Prostate gland (tissue), 2 donors: ENCODE measurements around the gene SLC44A3. TPM values are rescaled to one million over a fixed set of nuclear protein-coding genes. Genes with fewer than 3 reads are reported as not detected.

ENCODE experiments used
- DNase-seq: peaks from one replicate; pipeline ENCODE4 v3.0.0-alpha.2; 2019; ENCODE audit warnings: low spot score
- H3K27ac ChIP-seq, 2 donors: fragments of 200-600 bp; sonication (generic); 2 replicates each; pipeline ENCODE4 v1.5.1; 2017 to 2019
- H3K27me3 ChIP-seq: fragments of 200-600 bp; sonication (generic); replicated peaks from 2 replicates; pipeline ENCODE4 v1.5.1; 2019; ENCODE audit not compliant: insufficient read depth
- H3K36me3 ChIP-seq, 2 donors: fragments of 200-600 bp; sonication (generic); 1 replicate in 1 of 2; 2 replicates in 1 of 2; pipeline versions ENCODE4 v1.5.1 to v1.8.1; 2017 to 2019
- H3K4me1 ChIP-seq: fragments of 200-600 bp; sonication (generic); replicated peaks from 2 replicates; pipeline ENCODE4 v1.5.1; 2019
- H3K4me3 ChIP-seq, 2 donors: fragments of 200-600 bp; sonication (generic); 2 replicates each; pipeline ENCODE4 v1.5.1; 2017 to 2019
- H3K9me3 ChIP-seq: fragments of 200-600 bp; sonication (generic); 2 replicates; pipeline ENCODE4 v1.5.1; 2017
- POLR2A ChIP-seq: fragments of 450-650 bp; IDR thresholded peaks from one replicate; pipeline ENCODE4 v1.6.1; 2016; ENCODE audit warnings: antibody characterized with exemption, mild to moderate bottlenecking
- POLR2AphosphoS5 ChIP-seq: sonication (generic); formaldehyde crosslinking; IDR thresholded peaks from one replicate; pipeline ENCODE4 v1.6.1; 2017; ENCODE audit warnings: antibody characterized with exemption
- WGBS: methylation state at CpG from one replicate; pipeline ENCODE4 v1.1.5; 2018; 5-methylcytosine and 5-hydroxymethylcytosine counted together
- intact Hi-C: fragments of 100-400 bp; cut with DNase I; formaldehyde crosslinking; loops from one replicate; pipeline ENCODE4 v1.14.2; 2022
- total RNA-seq, 2 donors: library from RNA; depleted of rRNA; stranded (reverse); fragments of >200 nt; gene quantifications; one replicate each; pipeline ENCODE4 v1.1.0, GENCODE V29; 2016
- TF ChIP-seq, protein P1 (sequence below), 4 experiments: fragments of 200-600 bp in 2 of 4; fragments of 450-650 bp in 2 of 4; sonication (generic) in 2 of 4; IDR thresholded peaks; 1 replicate in 3 of 4; 2 replicates in 1 of 4; pipeline ENCODE4 v1.5.1; 2016 to 2019; ENCODE audit warnings: antibody characterized with exemption in 4 of 4, mild to moderate bottlenecking in 2 of 4, moderate library complexity in 2 of 4

Gene SLC44A3
- total RNA-seq, 2 donors from 2014 or later: 15.4 to 16.2 TPM

DNA sequence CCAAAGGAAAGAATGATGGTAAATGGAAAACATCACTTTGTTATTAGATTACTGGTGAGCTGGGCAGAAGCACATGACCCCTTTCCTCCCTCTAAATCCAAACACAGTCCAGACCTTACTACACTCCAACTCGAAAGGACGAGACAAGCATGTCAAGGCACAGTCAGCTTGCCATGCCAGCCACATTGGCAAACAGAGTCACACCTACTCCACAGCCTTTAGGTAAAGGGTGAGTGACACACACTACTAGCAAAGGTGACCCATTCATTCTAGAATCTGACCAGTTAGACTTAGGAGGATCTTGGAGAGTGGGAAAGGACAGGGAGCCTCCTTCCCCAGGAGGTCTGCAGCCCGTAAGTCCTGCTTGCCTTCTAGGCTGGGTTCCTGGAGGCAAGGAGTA, 3.0 kb downstream of the SLC44A3 start:
- intact Hi-C loops: no loop called here
- no peak overlapping the region for H3K27ac ChIP-seq
- H3K4me3 ChIP-seq: no peak overlapping the region
- no peaks in the 10 kb centered on the region for H3K9me3 ChIP-seq
- peaks cover 4% of the 10 kb centered on the region for H3K4me1 ChIP-seq
- TF ChIP-seq POLR2AphosphoS5 (no peak), POLR2A (no peak)
- TF ChIP-seq, protein P1, sequence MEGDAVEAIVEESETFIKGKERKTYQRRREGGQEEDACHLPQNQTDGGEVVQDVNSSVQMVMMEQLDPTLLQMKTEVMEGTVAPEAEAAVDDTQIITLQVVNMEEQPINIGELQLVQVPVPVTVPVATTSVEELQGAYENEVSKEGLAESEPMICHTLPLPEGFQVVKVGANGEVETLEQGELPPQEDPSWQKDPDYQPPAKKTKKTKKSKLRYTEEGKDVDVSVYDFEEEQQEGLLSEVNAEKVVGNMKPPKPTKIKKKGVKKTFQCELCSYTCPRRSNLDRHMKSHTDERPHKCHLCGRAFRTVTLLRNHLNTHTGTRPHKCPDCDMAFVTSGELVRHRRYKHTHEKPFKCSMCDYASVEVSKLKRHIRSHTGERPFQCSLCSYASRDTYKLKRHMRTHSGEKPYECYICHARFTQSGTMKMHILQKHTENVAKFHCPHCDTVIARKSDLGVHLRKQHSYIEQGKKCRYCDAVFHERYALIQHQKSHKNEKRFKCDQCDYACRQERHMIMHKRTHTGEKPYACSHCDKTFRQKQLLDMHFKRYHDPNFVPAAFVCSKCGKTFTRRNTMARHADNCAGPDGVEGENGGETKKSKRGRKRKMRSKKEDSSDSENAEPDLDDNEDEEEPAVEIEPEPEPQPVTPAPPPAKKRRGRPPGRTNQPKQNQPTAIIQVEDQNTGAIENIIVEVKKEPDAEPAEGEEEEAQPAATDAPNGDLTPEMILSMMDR (IDR thresholded peaks at IDR 0.05): no peak
- 66% methylated on average over 3 of the region's 3 CpGs for WGBS
- H3K36me3 ChIP-seq: no peaks in the 10 kb centered on the region
- no peaks in the 10 kb centered on the region for H3K27me3 ChIP-seq
- DNase-seq: no peak

DNA sequence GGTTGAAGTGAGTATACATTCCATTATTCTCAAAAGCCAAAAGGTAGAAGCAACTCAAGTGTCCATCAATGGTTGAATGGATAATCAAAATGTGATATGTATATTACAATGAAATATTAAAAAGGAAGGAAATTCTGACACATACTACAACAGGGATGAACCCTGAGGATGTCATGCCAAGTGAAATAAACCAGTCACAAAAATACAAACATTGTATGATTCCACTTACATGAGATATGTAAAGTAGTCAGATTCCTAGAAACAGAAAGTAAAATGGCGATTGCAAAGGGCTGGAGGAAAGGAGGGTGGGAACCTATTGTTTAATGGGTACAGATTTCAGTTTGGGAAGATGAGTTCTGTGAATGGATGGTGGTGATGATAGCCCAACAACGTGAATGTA, 5.8 kb downstream of the SLC44A3 start:
- 90% methylated on average over 2 of the region's 2 CpGs for WGBS
- Histone ChIP-seq H3K9me3 (no peaks in the 10 kb centered on the region), H3K36me3 (no peaks in the 10 kb centered on the region), H3K4me1 (peaks cover 4% of the 10 kb centered on the region), H3K4me3 (no peak overlapping the region), H3K27me3 (no peaks in the 10 kb centered on the region), H3K27ac (no peak overlapping the region)
- no peak for DNase-seq
- intact Hi-C loops: no loop called here
- TF ChIP-seq, protein P1 (IDR thresholded peaks at IDR 0.05): no peak
- TF ChIP-seq POLR2AphosphoS5: no peak
- TF ChIP-seq POLR2A: no peak

DNA sequence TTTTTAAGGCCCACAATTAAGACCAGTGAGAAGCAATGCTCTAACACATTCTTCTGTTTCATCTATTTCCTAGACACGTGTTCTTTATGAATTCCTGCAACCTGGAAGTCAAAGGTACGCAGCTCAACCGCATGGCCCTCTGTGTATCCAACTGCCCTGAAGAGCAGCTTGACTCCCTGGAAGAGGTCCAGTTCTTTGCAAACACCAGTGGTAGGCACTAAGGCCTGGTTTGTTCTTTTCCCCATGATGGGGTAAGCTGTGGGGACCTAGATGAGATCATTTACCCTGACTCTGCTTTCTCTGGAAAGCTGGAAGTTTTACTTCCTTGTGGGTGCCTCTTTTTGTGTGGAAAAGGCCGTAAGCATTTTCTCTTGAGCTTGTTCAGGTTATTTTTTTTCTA, 7.3 kb downstream of the SLC44A3 start:
- Histone ChIP-seq H3K27ac (no peak overlapping the region), H3K36me3 (no peaks in the 10 kb centered on the region), H3K4me1 (no peaks in the 10 kb centered on the region), H3K4me3 (no peak overlapping the region), H3K9me3 (no peaks in the 10 kb centered on the region), H3K27me3 (no peaks in the 10 kb centered on the region)
- WGBS: 89% methylated on average over 4 of the region's 4 CpGs
- intact Hi-C loops: no loop called here
- TF ChIP-seq POLR2AphosphoS5 (no peak), POLR2A (no peak)
- TF ChIP-seq, protein P1 (IDR thresholded peaks at IDR 0.05): no peak
- no peak for DNase-seq

DNA sequence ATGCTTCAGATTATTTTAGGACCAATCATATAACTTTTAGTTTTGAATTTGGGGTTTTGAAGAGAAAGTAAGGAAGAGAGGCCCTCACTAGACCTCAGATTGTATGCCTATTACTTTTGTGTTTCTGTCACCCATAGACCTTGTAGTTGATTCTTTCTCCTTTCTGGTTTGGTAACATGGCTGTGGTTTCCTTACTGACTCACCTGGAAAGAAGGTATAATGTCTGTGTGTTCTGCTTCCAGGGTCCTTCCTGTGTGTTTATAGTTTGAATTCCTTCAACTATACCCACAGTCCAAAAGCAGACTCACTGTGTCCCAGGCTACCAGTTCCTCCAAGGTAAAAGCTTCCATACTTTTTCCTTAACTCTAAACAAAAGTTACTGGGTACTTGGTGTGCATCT, 8.1 kb downstream of the SLC44A3 start:
- H3K4me1 ChIP-seq: no peaks in the 10 kb centered on the region
- no peaks in the 10 kb centered on the region for H3K36me3 ChIP-seq
- H3K27me3 ChIP-seq: no peaks in the 10 kb centered on the region
- no peaks in the 10 kb centered on the region for H3K9me3 ChIP-seq
- no peak overlapping the region for H3K27ac ChIP-seq
- H3K4me3 ChIP-seq: no peak overlapping the region
- TF ChIP-seq POLR2AphosphoS5 (no peak), POLR2A (no peak)
- TF ChIP-seq, protein P1 (IDR thresholded peaks at IDR 0.05): no peak
- intact Hi-C loops: no loop called here
- no peak for DNase-seq

DNA sequence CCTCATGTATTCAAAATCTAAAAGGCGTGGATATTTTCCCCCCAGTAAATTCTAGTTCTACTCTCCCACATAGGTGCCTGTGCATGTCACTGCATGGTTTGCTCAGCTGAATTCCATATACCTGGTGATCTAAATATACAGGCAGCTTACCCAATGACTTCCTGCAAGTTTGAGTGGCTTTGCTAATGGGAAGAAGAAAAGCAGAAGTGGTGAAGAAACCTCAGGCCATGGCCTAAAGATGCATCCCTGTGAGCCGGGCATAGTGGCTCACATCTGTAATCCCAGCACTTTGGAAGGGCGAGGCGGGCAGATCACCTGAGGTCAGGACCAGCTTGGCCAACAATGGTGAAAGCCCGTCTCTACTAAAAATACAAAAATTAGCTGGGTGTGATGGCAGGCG, 11.5 kb downstream of the SLC44A3 start:
- Histone ChIP-seq H3K4me3 (no peak overlapping the region), H3K36me3 (no peaks in the 10 kb centered on the region), H3K4me1 (no peaks in the 10 kb centered on the region), H3K27me3 (no peaks in the 10 kb centered on the region), H3K27ac (no peak overlapping the region), H3K9me3 (no peaks in the 10 kb centered on the region)
- TF ChIP-seq POLR2A (no peak), POLR2AphosphoS5 (no peak)
- TF ChIP-seq, protein P1 (IDR thresholded peaks at IDR 0.05): no peak
- intact Hi-C loops: no loop called here
- no peak for DNase-seq
- 90% methylated on average over 6 of the region's 6 CpGs for WGBS
